SK-N-SH (cell line): ENCODE results near the gene GALNT16. TPM values are rescaled to one million over a fixed set of nuclear protein-coding genes. Genes with fewer than 3 reads are reported as not detected.

Source experiments
- CTCF ChIA-PET: fragments of 300-600, 350-600 bp; formaldehyde crosslinking; extraction: SDS; loops from one replicate; lab custom pipeline; 2021; lab: Yijun Ruan, JAX
- POLR2A ChIA-PET: fragments of 350-600 bp; sonication (Branson Sonifier 250); formaldehyde crosslinking; extraction: SDS; loops from one replicate; lab custom pipeline; 2020; ENCODE audit warnings: antibody characterized with exemption, inconsistent platforms; lab: Yijun Ruan, JAX
- DNase-seq: peaks from one replicate; pipeline ENCODE4 v3.0.0; 2012
- H2AFZ ChIP-seq: fragments of 200-600 bp; sonication (generic); 2 replicates; pipeline ENCODE4 v1.8.1; 2016; ENCODE audit warnings: antibody characterized with exemption, mild to moderate bottlenecking, low read depth
- H3F3A ChIP-seq: fragments of 200-600 bp; sonication (generic); replicated peaks from 2 replicates; pipeline ENCODE3; 2016; ENCODE audit warnings: antibody characterized with exemption, mild to moderate bottlenecking; ENCODE audit not compliant: insufficient read depth
- H3K27ac ChIP-seq, 2 experiments: fragments of 200-500 bp in 1 of 2; fragments of 200-600 bp in 1 of 2; sonication (Bioruptor generic) in 1 of 2; sonication (generic), shearing (Covaris generic) in 1 of 2; 2 replicates each; pipeline versions ENCODE4 v1.5.1 to v1.6.1; 2014 to 2016; ENCODE audit warnings: low read depth in 2 of 2, inconsistent platforms in 1 of 2, low read length in 1 of 2, mild to moderate bottlenecking in 1 of 2, mixed read lengths in 1 of 2
- H3K27me3 ChIP-seq: fragments of 200-600 bp; sonication (generic), shearing (Covaris generic); 2 replicates; pipeline ENCODE4 v1.6.1; 2016; ENCODE audit warnings: mixed run types; ENCODE audit not compliant: insufficient read depth
- H3K36me3 ChIP-seq, 2 experiments: fragments of 200-500 bp in 1 of 2; fragments of 200-600 bp in 1 of 2; sonication (Bioruptor generic) in 1 of 2; sonication (generic) in 1 of 2; replicated peaks in 1 of 2; 2 replicates each; pipeline versions ENCODE3 to v1.5.1; 2014 to 2016; ENCODE audit warnings: low read length in 1 of 2, mild to moderate bottlenecking in 1 of 2; ENCODE audit not compliant: insufficient read depth in 2 of 2, control insufficient read depth in 1 of 2
- H3K4me1 ChIP-seq, 2 experiments: fragments of 200-500 bp in 1 of 2; fragments of 200-600 bp in 1 of 2; sonication (Bioruptor generic) in 1 of 2; sonication (generic), shearing (Covaris generic) in 1 of 2; 2 replicates each; pipeline versions ENCODE4 v1.5.1 to v1.6.1; 2014 to 2016; ENCODE audit warnings: low read depth in 1 of 2, low read length in 1 of 2, mixed run types in 1 of 2; ENCODE audit not compliant: insufficient read depth in 2 of 2, control insufficient read depth in 1 of 2
- H3K4me2 ChIP-seq: fragments of 200-600 bp; sonication (generic), shearing (Covaris generic); 2 replicates; pipeline ENCODE4 v1.6.1; 2017; ENCODE audit warnings: mixed run types
- H3K4me3 ChIP-seq, 2 experiments: fragments of 200-500 bp in 1 of 2; fragments of 200-600 bp in 1 of 2; sonication (Bioruptor generic) in 1 of 2; sonication (generic), shearing (Covaris generic) in 1 of 2; 2 replicates each; pipeline versions ENCODE4 v1.5.1 to v1.8.1; 2014 to 2016; ENCODE audit warnings: low read depth in 2 of 2, inconsistent platforms in 1 of 2, low read length in 1 of 2, mild to moderate bottlenecking in 1 of 2, mixed read lengths in 1 of 2, moderate library complexity in 1 of 2
- H3K79me2 ChIP-seq: fragments of 200-600 bp; sonication (generic); 2 replicates; pipeline ENCODE4 v1.8.1; 2017; ENCODE audit warnings: mild to moderate bottlenecking; ENCODE audit not compliant: insufficient read depth
- H3K9ac ChIP-seq: fragments of 200-600 bp; sonication (generic); 2 replicates; pipeline ENCODE4 v1.6.1; 2017; ENCODE audit warnings: mixed run types
- H3K9me2 ChIP-seq: fragments of 200-600 bp; sonication (generic); 2 replicates; pipeline ENCODE4 v1.6.1; 2017; ENCODE audit warnings: mixed run types
- H3K9me3 ChIP-seq: fragments of 200-600 bp; sonication (generic); 2 replicates; pipeline ENCODE4 v1.6.1; 2017; ENCODE audit warnings: mixed run types, mild to moderate bottlenecking, moderate library complexity
- H4K20me1 ChIP-seq: fragments of 200-600 bp; sonication (generic); 2 replicates; pipeline ENCODE4 v1.6.1; 2017; ENCODE audit warnings: mild to moderate bottlenecking, mixed run types; ENCODE audit not compliant: insufficient read depth
- FOXJ3 ChIP-seq: sonication (generic); formaldehyde crosslinking; IDR thresholded peaks from 2 replicates; pipeline ENCODE4 v1.5.1; 2020; ENCODE audit warnings: mild to moderate bottlenecking, missing genetic modification reagents
- FOXM1 ChIP-seq: IDR thresholded peaks from 2 replicates; pipeline ENCODE4 v1.4.0; 2012; ENCODE audit warnings: low read depth, mild to moderate bottlenecking
- GABPA ChIP-seq: IDR thresholded peaks from 2 replicates; pipeline ENCODE4 v1.4.0; 2012; ENCODE audit warnings: low read depth, mild to moderate bottlenecking
- GATA2 ChIP-seq: sonication (generic); formaldehyde crosslinking; IDR thresholded peaks from 2 replicates; pipeline ENCODE4 v1.5.0; 2020; ENCODE audit warnings: mild to moderate bottlenecking, missing genetic modification reagents
- JUND ChIP-seq: IDR thresholded peaks from 2 replicates; pipeline ENCODE4 v1.4.0; 2012
- MEF2A ChIP-seq: IDR thresholded peaks from 2 replicates; pipeline ENCODE4 v1.4.0; 2012; ENCODE audit warnings: low read depth, borderline replicate concordance
- MXI1 ChIP-seq: IDR thresholded peaks from 2 replicates; pipeline ENCODE4 v1.6.1; 2012; ENCODE audit warnings: mild to moderate bottlenecking, low read depth, low read length, improper control_type of control experiment
- NFIC ChIP-seq: IDR thresholded peaks from 2 replicates; pipeline ENCODE4 v1.4.0; 2012; ENCODE audit warnings: borderline replicate concordance
- PBX3 ChIP-seq: IDR thresholded peaks from 2 replicates; pipeline ENCODE4; 2012
- POLR2AphosphoS5 ChIP-seq: IDR thresholded peaks from 2 replicates; pipeline ENCODE4 v1.6.1; 2012; ENCODE audit warnings: low read depth, low read length
- RAD21 ChIP-seq: IDR thresholded peaks from 2 replicates; pipeline ENCODE4 v1.6.1; 2012; ENCODE audit warnings: mild to moderate bottlenecking, low read length
- RCOR1 ChIP-seq: fragments of 150-350 bp; IDR thresholded peaks from 2 replicates; pipeline ENCODE4 v1.6.1; 2017; ENCODE audit warnings: antibody characterized with exemption, low read length
- RXRA ChIP-seq: IDR thresholded peaks from 2 replicates; pipeline ENCODE4 v1.4.0; 2012; ENCODE audit warnings: low read depth, mild to moderate bottlenecking, borderline replicate concordance
- SIN3A ChIP-seq: IDR thresholded peaks from 2 replicates; pipeline ENCODE4 v1.6.1; 2012; ENCODE audit warnings: low read depth, mild to moderate bottlenecking, low read length, moderate library complexity, borderline replicate concordance
- TAF1 ChIP-seq: IDR thresholded peaks from 2 replicates; pipeline ENCODE4 v1.6.1; 2012; ENCODE audit warnings: low read depth, mild to moderate bottlenecking, low read length, moderate library complexity, borderline replicate concordance
- USF1 ChIP-seq: IDR thresholded peaks from 2 replicates; pipeline ENCODE4 v1.4.0; 2012; ENCODE audit warnings: low read depth, borderline replicate concordance
- WGBS: methylation state at CpG from one replicate; pipeline ENCODE4 v1.1.6; 2017; ENCODE audit warnings: low lambda C conversion rate; 5-methylcytosine and 5-hydroxymethylcytosine counted together
- polyA plus RNA-seq, 3 experiments: library from polyadenylated mRNA; depleted of rRNA; stranded (reverse); fragments of >200 nt; gene quantifications; 2 replicates each; pipeline ENCODE4 v1.2.3, GENCODE V29; 2012
- TF ChIP-seq, protein P1 (sequence below): IDR thresholded peaks from 2 replicates; pipeline ENCODE4 v1.4.0; 2012; ENCODE audit warnings: low read depth, borderline replicate concordance
- TF ChIP-seq, protein P2 (sequence below): fragments of 150-350 bp; IDR thresholded peaks from 2 replicates; pipeline ENCODE4 v1.6.1; 2016; ENCODE audit warnings: mild to moderate bottlenecking, low read depth, low read length

The GALNT16 gene
- polyA plus RNA-seq, 1 of the 3 experiments (the other 2 are of a cell fraction), result 17.0 TPM

GRCh38 chr14:69400154-69400553, 140.2 kb downstream of the GALNT16 start:
- H3K9me2 ChIP-seq, result no peaks in the 10 kb centered on the region
- 30% methylated on average over 6 of the region's 6 CpGs for WGBS
- H3K4me2 ChIP-seq, result peak overlapping the region; percentile 90
- POLR2A ChIA-PET, result no interaction called here
- H3K4me1 ChIP-seq, result peaks cover 10 to 25% of the 10 kb centered on the region in 2 experiments; a peak in 3 of 4 replicates
- H3K9ac ChIP-seq, result peak overlapping the region; percentile 99
- no peak overlapping the region for H3K27ac ChIP-seq
- no peaks in the 10 kb centered on the region for H3K27me3 ChIP-seq
- H3K4me3 ChIP-seq, result peak overlapping the region; percentile 83 to 93
- no peak for DNase-seq
- H3K9me3 ChIP-seq, result no peaks in the 10 kb centered on the region
- peaks cover 93% of the 10 kb centered on the region for H3K79me2 ChIP-seq
- no peak overlapping the region for H2AFZ ChIP-seq
- no peak for TF ChIP-seq RCOR1
- no peak for TF ChIP-seq TAF1
- no peak for TF ChIP-seq MEF2A
- TF ChIP-seq GATA2 (CRISPR knock-in tag), result no peak
- TF ChIP-seq SIN3A, result no peak
- no peak for TF ChIP-seq FOXM1
- TF ChIP-seq GABPA, result no peak
- TF ChIP-seq JUND, result no peak
- TF ChIP-seq, protein P1, sequence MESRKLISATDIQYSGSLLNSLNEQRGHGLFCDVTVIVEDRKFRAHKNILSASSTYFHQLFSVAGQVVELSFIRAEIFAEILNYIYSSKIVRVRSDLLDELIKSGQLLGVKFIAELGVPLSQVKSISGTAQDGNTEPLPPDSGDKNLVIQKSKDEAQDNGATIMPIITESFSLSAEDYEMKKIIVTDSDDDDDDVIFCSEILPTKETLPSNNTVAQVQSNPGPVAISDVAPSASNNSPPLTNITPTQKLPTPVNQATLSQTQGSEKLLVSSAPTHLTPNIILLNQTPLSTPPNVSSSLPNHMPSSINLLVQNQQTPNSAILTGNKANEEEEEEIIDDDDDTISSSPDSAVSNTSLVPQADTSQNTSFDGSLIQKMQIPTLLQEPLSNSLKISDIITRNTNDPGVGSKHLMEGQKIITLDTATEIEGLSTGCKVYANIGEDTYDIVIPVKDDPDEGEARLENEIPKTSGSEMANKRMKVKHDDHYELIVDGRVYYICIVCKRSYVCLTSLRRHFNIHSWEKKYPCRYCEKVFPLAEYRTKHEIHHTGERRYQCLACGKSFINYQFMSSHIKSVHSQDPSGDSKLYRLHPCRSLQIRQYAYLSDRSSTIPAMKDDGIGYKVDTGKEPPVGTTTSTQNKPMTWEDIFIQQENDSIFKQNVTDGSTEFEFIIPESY, result no peak
- TF ChIP-seq, protein P2, sequence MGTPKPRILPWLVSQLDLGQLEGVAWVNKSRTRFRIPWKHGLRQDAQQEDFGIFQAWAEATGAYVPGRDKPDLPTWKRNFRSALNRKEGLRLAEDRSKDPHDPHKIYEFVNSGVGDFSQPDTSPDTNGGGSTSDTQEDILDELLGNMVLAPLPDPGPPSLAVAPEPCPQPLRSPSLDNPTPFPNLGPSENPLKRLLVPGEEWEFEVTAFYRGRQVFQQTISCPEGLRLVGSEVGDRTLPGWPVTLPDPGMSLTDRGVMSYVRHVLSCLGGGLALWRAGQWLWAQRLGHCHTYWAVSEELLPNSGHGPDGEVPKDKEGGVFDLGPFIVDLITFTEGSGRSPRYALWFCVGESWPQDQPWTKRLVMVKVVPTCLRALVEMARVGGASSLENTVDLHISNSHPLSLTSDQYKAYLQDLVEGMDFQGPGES, result no peak
- TF ChIP-seq PBX3, result no peak
- TF ChIP-seq RXRA, result no peak
- TF ChIP-seq NFIC, result no peak
- H3K36me3 ChIP-seq, result peaks cover 10 to 19% of the 10 kb centered on the region in 2 experiments
- CTCF ChIA-PET, result interaction anchor here (1.1 to 1.6 kb wide), 2 partner anchors 60 to 141 kb away, joined by 3 to 4 read pairs; no protein-coding TSS in a partner anchor
- peaks cover 6% of the 10 kb centered on the region for H3F3A ChIP-seq
- peaks cover 69% of the 10 kb centered on the region for H4K20me1 ChIP-seq

- TF ChIP-seq FOXM1 (no peak), MXI1 (no peak), RCOR1 (no peak), TAF1 (no peak), USF1 (no peak), FOXJ3 (no peak), PBX3 (no peak), RAD21 (no peak), POLR2AphosphoS5 (no peak)
- TF ChIP-seq, all 33 proteins: peak for 0
- Histone ChIP-seq H3K4me1 (peaks cover under 1 to 24% of the 10 kb centered on the region in 2 experiments; a peak in 3 of 4 replicates), H3K9me2 (no peaks in the 10 kb centered on the region), H3K27me3 (no peaks in the 10 kb centered on the region), H3K4me3 (peak overlapping the region in 1 of 2 experiments; percentile 83; a peak in 2 of 4 replicates), H3K27ac (no peak overlapping the region), H3F3A (peaks cover 6% of the 10 kb centered on the region), H2AFZ (no peak overlapping the region), H4K20me1 (peaks cover 65% of the 10 kb centered on the region), H3K9me3 (no peaks in the 10 kb centered on the region), H3K79me2 (peaks cover 93% of the 10 kb centered on the region), H3K4me2 (peak overlapping the region; percentile 90), H3K9ac (no peak overlapping the region), H3K36me3 (peaks cover 0 to 8% of the 10 kb centered on the region in 2 experiments)
- WGBS, result 93% methylated on average over 2 of the region's 2 CpGs
- ChIA-PET CTCF (no interaction called here), POLR2A (no interaction called here)
- DNase-seq, result no peak
These were observed 141.9 kb downstream of the GALNT16 start for GRCh38 chr14:69401841-69402240.
